ENCODE data around the gene CFAP61. TPM values are rescaled to one million over a fixed set of nuclear protein-coding genes. Genes with fewer than 3 reads are reported as not detected.

CFAP61 gene
- total RNA-seq, 1 donor from 2014 or later, result not detected

DNA sequence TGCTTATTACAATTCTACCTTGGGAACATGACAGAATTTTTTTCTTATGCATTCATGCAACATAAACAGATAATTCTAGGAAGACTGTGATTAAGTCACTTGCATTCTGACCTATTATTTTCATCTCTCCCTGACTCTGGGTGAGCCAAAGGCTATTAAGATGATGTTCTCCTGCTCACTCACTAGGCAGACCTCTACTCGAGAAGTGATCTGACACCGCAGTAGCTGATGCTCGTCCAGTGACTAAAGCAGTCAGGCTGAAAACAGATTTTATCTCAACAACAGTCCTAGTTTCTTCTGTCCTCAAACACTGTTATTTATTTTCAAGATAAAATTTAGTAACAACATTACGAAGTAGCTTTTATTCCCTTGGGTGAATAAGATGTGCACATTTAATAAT is 17.8 kb upstream of the CFAP61 start:
- no peak for ATAC-seq

DNA sequence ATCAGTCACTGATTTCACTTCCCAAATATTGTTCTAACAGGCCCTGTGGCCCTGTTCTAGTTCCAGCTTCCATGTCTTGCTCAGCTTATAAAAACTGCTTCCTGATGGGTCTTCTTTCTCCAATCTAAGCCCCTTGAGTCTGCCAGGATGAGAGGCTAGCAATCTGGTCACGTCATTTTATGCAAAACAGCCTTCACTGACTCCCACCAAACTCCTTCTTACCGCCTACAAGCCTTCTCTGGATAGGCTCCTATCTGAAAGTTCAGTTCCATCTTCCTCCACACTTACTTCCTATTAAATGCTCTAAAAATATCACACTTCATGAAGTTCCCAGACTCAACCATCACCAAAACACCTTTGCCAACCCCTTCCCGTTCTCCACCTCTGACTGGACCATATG is 15.6 kb upstream of the CFAP61 start:
- ATAC-seq, result no peak

GRCh38 chr20:20037960-20038359 is 14.4 kb upstream of the CFAP61 start:
- no peak for ATAC-seq

DNA sequence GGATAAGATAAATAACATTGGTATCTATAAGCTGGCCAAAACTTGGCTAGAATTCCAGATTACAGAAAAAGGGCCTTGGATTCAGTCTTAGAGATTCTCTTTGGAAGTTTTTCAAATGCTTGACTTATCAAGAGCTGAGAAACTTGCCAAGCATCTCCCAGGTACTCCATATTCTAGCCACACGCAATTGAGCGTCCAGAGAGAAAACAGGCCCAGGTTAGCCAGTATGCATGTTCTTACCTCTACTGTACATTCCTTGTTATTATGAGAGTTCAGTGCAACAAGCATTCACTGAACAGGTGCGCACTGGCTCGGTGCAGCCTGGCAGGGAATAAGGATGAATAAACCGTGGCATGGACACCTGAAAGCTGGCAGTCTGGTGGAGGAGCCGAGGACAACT is 13.7 kb upstream of the CFAP61 start:
- no peak for ATAC-seq

GRCh38 chr20:20039752-20040387 is 12.5 kb upstream of the CFAP61 start:
- ATAC-seq, result no peak

DNA sequence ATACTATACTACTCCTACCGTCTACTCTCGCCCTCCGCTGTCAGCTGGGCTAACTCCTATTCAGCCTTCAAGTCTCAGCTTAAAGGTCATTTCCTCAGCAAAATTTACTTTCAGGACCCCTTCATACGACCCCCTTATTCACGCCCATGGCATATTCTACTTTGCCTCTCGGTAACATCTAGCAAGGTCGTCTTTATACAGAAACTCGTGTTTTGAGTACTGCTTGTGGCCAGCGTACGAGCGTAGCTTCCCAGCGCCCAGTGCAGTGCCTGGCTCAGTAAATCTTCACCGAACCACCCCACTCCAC is 612 bp upstream of the CFAP61 start:
- ATAC-seq, result no peak

GRCh38 chr20:20060234-20060998 is 8.1 kb downstream of the CFAP61 start:
- no peak for ATAC-seq

DNA sequence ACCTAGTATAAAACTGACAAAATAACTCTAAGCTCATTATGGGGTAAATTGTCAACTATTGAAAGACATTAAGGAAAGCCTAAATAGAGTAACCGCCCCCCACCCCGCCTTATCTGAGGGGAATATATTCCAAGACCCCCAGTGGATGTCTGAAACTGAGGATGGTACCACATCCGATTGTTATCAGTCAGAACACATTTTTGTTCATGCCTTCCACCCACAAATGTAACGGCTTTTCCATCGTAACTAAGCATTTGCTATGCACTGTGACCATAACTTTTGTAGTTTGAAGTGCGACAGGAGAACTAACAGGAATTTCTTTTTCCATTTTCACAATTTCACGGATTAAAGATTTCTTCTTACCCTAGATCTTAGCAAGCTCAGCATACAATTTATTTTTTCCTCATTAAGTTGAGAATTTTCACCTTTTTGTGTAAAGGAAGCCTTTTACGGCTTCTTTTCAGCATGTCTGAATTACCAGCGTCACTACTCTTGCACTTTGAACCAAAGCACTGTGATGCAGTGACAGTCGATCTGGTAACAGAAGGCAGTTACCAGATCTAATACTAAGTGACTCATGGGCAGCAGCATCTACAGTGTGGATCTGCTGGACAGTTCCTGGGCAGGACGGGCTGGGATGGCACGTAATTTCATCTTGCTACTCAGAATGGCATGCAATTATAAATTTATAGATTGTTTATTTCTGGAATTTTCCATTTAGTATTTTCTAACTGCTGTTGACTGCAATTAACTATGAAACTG is 11.8 kb downstream of the CFAP61 start:
- ATAC-seq, result no peak

- no peak for ATAC-seq
These were observed 13.0 kb downstream of the CFAP61 start for GRCh38 chr20:20065361-20065760.

DNA sequence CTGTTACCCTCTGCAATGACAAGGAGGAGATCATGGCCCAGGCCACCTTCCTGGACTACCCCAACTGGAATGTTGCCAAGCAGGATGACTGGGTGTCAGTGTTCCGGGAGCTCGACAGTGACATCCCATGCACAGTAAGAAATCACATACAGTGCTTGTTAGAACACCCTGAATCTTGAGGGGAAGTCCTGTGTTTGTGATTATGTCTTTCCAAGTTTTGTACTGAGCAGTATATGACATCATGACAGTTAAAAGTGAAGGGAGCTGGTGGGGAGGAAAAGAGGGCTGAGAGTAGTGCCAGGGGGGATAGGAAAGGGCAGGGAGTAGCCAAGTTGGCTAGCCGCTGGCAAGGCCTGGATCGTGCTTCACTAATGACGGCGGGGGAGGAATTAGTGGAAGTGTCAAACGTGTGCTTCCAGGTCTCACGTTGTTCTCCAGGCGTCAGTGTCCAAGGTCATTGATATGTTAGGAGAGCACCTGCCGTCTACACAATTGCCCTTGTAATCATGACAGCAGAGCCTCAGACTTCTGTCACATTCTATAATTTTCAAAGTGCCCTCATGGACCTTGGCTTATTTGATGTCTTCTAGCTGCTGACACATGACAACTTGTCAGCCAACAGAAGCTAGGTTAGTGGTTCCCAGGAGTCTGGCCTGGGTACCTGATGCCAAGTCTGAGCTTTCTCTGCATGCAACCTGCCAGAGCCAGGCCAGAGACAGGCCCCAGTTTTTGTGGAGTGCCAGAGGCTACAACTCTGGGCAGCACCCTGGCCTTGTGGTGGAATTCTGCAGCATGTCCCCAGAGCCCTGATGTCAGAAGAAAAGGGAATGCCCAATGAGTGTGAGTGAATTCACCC is 18.8 kb downstream of the CFAP61 start:
- ATAC-seq, result no peak

- peak; percentile 18 for ATAC-seq
These were observed 21.6 kb downstream of the CFAP61 start for GRCh38 chr20:20073801-20074371.

DNA sequence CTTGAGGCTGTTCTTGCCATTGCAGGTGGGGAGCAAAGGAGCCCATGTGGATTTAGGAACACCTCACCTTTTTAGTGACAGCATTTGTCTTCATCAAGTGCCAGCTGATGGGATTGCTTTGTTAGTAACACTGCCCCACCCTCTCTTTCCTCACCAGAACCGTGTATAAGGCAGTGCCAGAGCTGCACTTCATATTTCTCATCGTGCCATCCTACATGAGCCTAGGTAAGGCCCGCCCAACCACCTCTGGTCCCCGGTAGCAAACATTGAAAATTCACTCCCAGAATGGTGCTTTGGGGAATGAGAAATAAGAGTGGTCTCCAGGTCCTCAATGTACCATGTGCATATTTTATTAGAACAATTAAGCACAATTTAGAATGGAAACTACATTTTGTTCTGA is 22.7 kb downstream of the CFAP61 start:
- no peak for ATAC-seq

GRCh38 chr20:20076297-20077065 is 24.1 kb downstream of the CFAP61 start:
- ATAC-seq, result no peak

DNA sequence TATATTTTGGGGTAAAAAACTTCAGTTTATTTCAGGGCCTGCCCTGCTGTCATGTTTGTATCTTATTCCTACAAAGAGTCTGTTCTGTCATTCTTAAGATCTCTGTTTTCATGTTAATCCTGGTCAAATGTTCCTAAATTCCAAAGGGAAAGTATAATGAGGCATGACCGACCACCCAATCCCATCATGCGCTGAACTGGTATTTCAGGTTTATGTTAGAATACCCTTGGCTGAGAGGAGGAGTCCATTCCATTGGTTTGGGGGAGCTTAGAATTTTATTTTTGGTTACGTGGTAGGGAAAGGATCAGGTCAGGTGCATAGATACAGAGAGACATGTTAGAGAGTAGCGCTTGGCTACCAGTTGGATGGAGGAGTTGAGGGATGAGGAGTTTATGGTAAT is 25.7 kb downstream of the CFAP61 start:
- no peak for ATAC-seq

GRCh38 chr20:20079102-20079784 is 26.9 kb downstream of the CFAP61 start:
- ATAC-seq, result no peak

GRCh38 chr20:20083807-20084206 is 31.5 kb downstream of the CFAP61 start:
- ATAC-seq, result peak; percentile 37

- ATAC-seq, result peak; percentile 17
These were observed 32.0 kb downstream of the CFAP61 start for GRCh38 chr20:20084296-20084752.

- ATAC-seq, result no peak
These were observed 32.7 kb downstream of the CFAP61 start for GRCh38 chr20:20085071-20085470.

DNA sequence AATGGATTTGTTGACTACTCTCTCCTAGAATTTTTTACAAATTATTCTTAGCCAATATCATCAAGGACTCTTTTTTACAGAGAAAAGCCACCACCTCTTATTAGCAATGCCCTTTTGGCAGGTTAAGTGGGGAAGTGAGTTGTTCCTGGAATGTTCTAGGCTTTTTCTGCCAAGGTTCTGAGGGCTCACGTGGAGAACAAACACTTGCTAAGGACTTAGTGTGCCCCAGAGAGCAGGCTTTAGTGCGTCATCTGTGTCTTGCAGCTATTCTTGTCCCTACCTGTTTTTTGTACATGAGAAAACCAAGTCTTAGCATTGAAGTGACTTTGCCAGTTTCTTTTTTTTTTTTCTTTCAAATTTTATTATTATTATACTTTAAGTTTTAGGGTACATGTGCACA is 33.5 kb downstream of the CFAP61 start:
- peak; percentile 48 for ATAC-seq

GRCh38 chr20:20089018-20089417 is 36.7 kb downstream of the CFAP61 start:
- ATAC-seq, result no peak

GRCh38 chr20:20089939-20090338 is 37.6 kb downstream of the CFAP61 start:
- ATAC-seq, result no peak
